Testis (tissue), 2 donors: Measurements from ENCODE around the gene GRK5.

Experiments used
- CTCF ChIP-seq, 3 experiments: fragments of 450-650 bp in 2 of 3; fragments of 200-600 bp in 1 of 3; sonication (generic) in 1 of 3; IDR thresholded peaks; one replicate each; pipeline ENCODE4 v1.5.1; 2016 to 2019; ENCODE audit warnings: antibody characterized with exemption in 3 of 3, mild to moderate bottlenecking in 2 of 3, moderate library complexity in 1 of 3
- POLR2A ChIP-seq: fragments of 450-650 bp; IDR thresholded peaks from one replicate; pipeline ENCODE4 v1.6.1; 2017; ENCODE audit warnings: antibody characterized with exemption, mild to moderate bottlenecking, moderate library complexity

- TF ChIP-seq POLR2A (no peak), CTCF (IDR thresholded peaks at IDR 0.05) (no peak)
Observed at GRCh38 chr10:119371704-119372663, 164.6 kb downstream of the GRK5 start.
